Esophagus squamous epithelium (tissue), 5 donors: Measurements from ENCODE around the gene NAA40. TPM values are rescaled to one million over a fixed set of nuclear protein-coding genes. Genes with fewer than 3 reads are reported as not detected.

Experiments
- DNase-seq: peaks from one replicate; lab custom pipeline; 2025; lab: John Stamatoyannopoulos, UW
- H3K27ac ChIP-seq, 4 donors: fragments of 200-600 bp; sonication (generic); one replicate each; pipeline ENCODE4 v1.5.1; 2016 to 2019; ENCODE audit warnings: mild to moderate bottlenecking in 1 of 4
- H3K27me3 ChIP-seq, 4 donors: fragments of 200-600 bp; sonication (generic); 1 replicate in 3 of 4; 2 replicates in 1 of 4; pipeline versions ENCODE4 v1.5.1 to v1.6.0; 2017 to 2021; ENCODE audit warnings: antibody characterized with exemption in 1 of 4
- H3K36me3 ChIP-seq, 3 donors: fragments of 200-600 bp; sonication (generic); one replicate each; pipeline ENCODE4 v1.5.1; 2016 to 2019
- H3K4me1 ChIP-seq, 3 donors: fragments of 200-600 bp; sonication (generic); one replicate each; pipeline ENCODE4 v1.5.1; 2017 to 2019
- H3K4me3 ChIP-seq, 4 donors: fragments of 200-600 bp; sonication (generic); 1 replicate in 3 of 4; 2 replicates in 1 of 4; pipeline ENCODE4 v1.5.1; 2016 to 2019; ENCODE audit warnings: mild to moderate bottlenecking in 2 of 4, moderate library complexity in 1 of 4
- H3K9me3 ChIP-seq, 3 donors: fragments of 200-600 bp; sonication (generic); one replicate each; pipeline ENCODE4 v1.5.1; 2016 to 2019
- POLR2A ChIP-seq, 4 donors: fragments of 450-650 bp; IDR thresholded peaks; one replicate each; pipeline ENCODE4 v1.6.1; 2017; ENCODE audit warnings: antibody characterized with exemption in 4 of 4, mild to moderate bottlenecking in 4 of 4, moderate library complexity in 3 of 4
- WGBS, 2 donors: methylation state at CpG; one replicate each; pipeline ENCODE4 v1.1.5; 2018; 5-methylcytosine and 5-hydroxymethylcytosine counted together
- intact Hi-C: fragments of 100-400 bp; cut with DNase I; formaldehyde crosslinking; loops from one replicate; pipeline ENCODE4 v1.15.0; 2022
- total RNA-seq, 4 donors: library from RNA; depleted of rRNA; stranded (reverse); fragments of >200 nt; gene quantifications; one replicate each; pipeline ENCODE4 v1.1.0, GENCODE V29; 2016
- TF ChIP-seq, protein P1 (sequence below), 6 experiments: fragments of 450-650 bp in 4 of 6; fragments of 200-600 bp in 2 of 6; sonication (generic) in 2 of 6; IDR thresholded peaks; one replicate each; pipeline ENCODE4 v1.5.1; 2016 to 2019; ENCODE audit warnings: antibody characterized with exemption in 6 of 6, mild to moderate bottlenecking in 4 of 6, moderate library complexity in 4 of 6
- donor health status: DM: yes; HTN: yes; CAD: no.

Gene NAA40
- total RNA-seq, 4 donors from 2014 or later = 9.8 to 13.2 (median 11.2) TPM

DNA sequence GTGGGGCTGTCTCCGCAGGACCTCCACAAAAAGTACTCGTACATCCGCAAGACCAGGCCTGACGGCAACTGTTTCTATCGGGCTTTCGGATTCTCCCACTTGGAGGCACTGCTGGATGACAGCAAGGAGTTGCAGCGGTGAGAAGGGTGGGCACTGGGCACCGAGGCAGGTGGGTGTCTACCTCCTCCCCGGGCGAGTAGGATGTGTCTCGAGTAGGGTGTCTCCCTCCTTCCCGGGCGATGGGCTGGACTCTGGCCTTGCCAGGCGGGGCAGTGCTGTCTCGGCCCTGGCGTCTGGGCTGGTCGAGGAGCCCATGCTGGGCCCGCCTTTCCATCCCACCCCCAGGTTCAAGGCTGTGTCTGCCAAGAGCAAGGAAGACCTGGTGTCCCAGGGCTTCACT, 57.7 kb downstream of the NAA40 start:
- Histone ChIP-seq H3K27me3 (peaks cover 0 to 4% (median 0%) of the 10 kb centered on the region in 4 donors), H3K4me3 (no peak overlapping the region), H3K4me1 (peaks cover 32 to 57% (median 32%) of the 10 kb centered on the region in 3 donors), H3K27ac (no peak overlapping the region), H3K36me3 (peaks cover 9 to 74% (median 36%) of the 10 kb centered on the region in 3 donors), H3K9me3 (no peaks in the 10 kb centered on the region)
- TF ChIP-seq, protein P1, sequence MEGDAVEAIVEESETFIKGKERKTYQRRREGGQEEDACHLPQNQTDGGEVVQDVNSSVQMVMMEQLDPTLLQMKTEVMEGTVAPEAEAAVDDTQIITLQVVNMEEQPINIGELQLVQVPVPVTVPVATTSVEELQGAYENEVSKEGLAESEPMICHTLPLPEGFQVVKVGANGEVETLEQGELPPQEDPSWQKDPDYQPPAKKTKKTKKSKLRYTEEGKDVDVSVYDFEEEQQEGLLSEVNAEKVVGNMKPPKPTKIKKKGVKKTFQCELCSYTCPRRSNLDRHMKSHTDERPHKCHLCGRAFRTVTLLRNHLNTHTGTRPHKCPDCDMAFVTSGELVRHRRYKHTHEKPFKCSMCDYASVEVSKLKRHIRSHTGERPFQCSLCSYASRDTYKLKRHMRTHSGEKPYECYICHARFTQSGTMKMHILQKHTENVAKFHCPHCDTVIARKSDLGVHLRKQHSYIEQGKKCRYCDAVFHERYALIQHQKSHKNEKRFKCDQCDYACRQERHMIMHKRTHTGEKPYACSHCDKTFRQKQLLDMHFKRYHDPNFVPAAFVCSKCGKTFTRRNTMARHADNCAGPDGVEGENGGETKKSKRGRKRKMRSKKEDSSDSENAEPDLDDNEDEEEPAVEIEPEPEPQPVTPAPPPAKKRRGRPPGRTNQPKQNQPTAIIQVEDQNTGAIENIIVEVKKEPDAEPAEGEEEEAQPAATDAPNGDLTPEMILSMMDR (IDR thresholded peaks at IDR 0.05) = no peak
- TF ChIP-seq POLR2A (IDR thresholded peaks at IDR 0.05) = no peak
- intact Hi-C loops = no loop called here
- DNase-seq = no peak
- 83% methylated on average over 2 of the region's 18 CpGs; no CpG with 5 or more reads in 1 of the 2 donors for WGBS, 2 donors

DNA sequence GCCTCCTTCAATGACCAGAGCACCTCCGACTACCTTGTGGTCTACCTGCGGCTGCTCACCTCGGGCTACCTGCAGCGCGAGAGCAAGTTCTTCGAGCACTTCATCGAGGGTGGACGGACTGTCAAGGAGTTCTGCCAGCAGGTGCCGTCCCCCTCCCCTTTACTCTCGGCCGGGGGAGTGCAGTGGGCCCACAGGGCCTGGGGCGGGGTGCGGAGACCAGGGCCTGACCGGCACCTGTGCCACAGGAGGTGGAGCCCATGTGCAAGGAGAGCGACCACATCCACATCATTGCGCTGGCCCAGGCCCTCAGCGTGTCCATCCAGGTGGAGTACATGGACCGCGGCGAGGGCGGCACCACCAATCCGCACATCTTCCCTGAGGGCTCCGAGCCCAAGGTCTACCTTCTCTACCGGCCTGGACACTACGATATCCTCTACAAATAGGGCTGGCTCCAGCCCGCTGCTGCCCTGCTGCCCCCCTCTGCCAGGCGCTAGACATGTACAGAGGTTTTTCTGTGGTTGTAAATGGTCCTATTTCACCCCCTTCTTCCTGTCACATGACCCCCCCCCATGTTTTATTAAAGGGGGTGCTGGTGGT, 58.4 kb downstream of the NAA40 start:
- Histone ChIP-seq H3K27me3 (peaks cover 0 to 4% (median 0%) of the 10 kb centered on the region in 4 donors), H3K36me3 (peaks cover 9 to 67% (median 36%) of the 10 kb centered on the region in 3 donors), H3K4me1 (peaks cover 32 to 64% (median 38%) of the 10 kb centered on the region in 3 donors), H3K27ac (no peak overlapping the region), H3K9me3 (no peaks in the 10 kb centered on the region), H3K4me3 (no peak overlapping the region)
- no peak for DNase-seq
- TF ChIP-seq POLR2A (IDR thresholded peaks at IDR 0.05) = no peak
- TF ChIP-seq, protein P1 (IDR thresholded peaks at IDR 0.05) = no peak
- intact Hi-C loops = no loop called here
- WGBS, 2 donors = 55 to 89% methylated on average over 2 to 15 of the region's 27 CpGs

DNA sequence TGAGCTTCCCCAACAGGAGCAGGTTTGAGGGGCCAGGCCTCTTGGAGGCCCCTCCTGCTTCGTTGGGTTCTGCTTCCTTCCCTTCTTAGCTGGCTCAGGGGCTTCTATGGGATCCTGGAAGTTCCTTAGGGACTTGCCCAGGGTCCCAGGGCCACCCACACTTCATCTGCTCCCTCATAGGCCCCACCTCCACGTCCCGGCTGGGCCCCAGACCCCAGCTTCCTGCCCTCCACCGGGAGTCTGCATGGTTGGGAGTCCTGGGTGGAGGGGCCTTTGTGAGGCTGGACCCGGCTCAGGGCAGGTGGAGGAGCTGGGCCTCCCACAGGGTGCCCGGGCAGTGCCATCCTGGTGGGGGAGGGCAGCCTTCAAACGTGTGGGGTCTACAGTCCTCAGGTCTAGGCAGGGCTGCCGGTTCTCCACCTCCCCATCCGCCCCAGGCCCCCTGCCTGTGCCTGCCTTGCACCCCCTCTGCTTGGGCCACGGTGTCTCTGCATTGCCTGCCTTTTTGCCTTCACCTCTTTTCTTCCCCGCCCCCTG, 59.1 kb downstream of the NAA40 start:
- H3K9me3 ChIP-seq = no peaks in the 10 kb centered on the region
- peaks cover 0 to 4% (median 0%) of the 10 kb centered on the region in 4 donors for H3K27me3 ChIP-seq
- H3K4me3 ChIP-seq = no peak overlapping the region
- DNase-seq = no peak
- H3K4me1 ChIP-seq = peaks cover 32 to 70% (median 39%) of the 10 kb centered on the region in 3 donors
- WGBS, 2 donors = 78 to 81% methylated on average over 3 to 4 of the region's 11 CpGs
- H3K36me3 ChIP-seq = peaks cover 9 to 60% (median 36%) of the 10 kb centered on the region in 3 donors
- intact Hi-C loops = no loop called here
- TF ChIP-seq, protein P1 (IDR thresholded peaks at IDR 0.05) = no peak
- TF ChIP-seq POLR2A (IDR thresholded peaks at IDR 0.05) = no peak
- H3K27ac ChIP-seq = peak overlapping the region in 2 of 4 donors; percentile 71 to 84

DNA sequence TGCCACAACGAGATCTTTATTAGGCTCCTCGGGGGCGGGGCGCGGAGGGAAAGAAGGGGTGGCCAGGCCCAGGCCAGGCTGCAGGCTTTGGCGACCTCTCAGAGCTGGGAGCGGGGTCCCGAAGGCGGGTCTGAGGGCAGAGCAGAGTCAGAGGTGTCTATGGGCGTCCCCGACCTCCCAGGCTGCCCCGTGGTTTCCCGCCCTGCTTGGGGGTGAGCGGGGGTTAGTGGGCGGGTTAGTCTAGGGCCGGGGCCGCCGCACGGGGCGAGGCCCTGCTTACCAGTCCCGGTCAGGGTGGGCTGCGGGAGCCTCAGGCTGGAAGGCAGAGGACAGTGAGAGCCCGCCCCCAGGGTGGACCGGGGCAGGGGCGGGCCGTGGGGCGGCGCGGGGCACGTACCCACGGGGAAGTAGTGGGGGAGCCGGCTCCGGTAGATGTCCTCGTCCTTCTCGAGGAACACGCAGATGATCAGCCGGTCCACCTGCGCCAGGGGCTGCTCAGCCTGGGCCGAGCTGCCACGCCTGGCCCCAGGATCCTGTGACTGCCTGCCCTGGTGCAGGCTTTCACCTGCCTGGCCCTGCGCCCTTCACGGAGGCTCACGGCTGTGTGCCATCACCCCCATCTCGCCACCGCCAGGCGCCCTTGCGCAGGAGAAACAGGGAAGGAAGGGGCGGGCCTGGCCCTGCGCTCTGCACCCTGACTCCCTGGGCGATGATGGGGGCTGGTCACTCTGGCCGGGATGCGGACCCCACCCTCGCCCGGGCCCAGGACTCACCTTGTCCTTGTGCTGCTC, 60.0 kb downstream of the NAA40 start:
- H3K9me3 ChIP-seq = no peaks in the 10 kb centered on the region
- H3K27ac ChIP-seq = peak overlapping the region; percentile 62 to 84 (median 72)
- intact Hi-C loops = no loop called here
- peak overlapping the region; percentile 25 to 64 (median 36) for H3K4me3 ChIP-seq
- peaks cover 32 to 66% (median 39%) of the 10 kb centered on the region in 3 donors for H3K4me1 ChIP-seq
- TF ChIP-seq POLR2A (IDR thresholded peaks at IDR 0.05) = no peak
- TF ChIP-seq, protein P1 (IDR thresholded peaks at IDR 0.05) = peak in 2 of 6 experiments; percentile 20 to 40
- no peak for DNase-seq
- peaks cover 9 to 51% (median 36%) of the 10 kb centered on the region in 3 donors for H3K36me3 ChIP-seq
- WGBS, 2 donors = 55% methylated on average over 12 of the region's 54 CpGs; no CpG with 5 or more reads in 1 of the 2 donors
- H3K27me3 ChIP-seq = peaks cover 0 to 4% (median 0%) of the 10 kb centered on the region in 4 donors
